Mucosa of descending colon (tissue), 3 donors: ENCODE measurements around the gene ATF6B. TPM values are rescaled to one million over a fixed set of nuclear protein-coding genes. Genes with fewer than 3 reads are reported as not detected.

ENCODE experiments used
- ATAC-seq: fragments of 200-7000 bp; cut with Tn5 transposase; one replicate; pipeline ENCODE4 v1.9.1; 2020; ENCODE audit warnings: mild to moderate bottlenecking, moderate library complexity
- DNase-seq, 3 donors: peaks; one replicate each; pipeline ENCODE4 v3.0.0-alpha.2; 2020
- H3K36me3 ChIP-seq: fragments of 200-600 bp; one replicate; pipeline ENCODE4 v1.8.0; 2021; ENCODE audit warnings: low read depth, mild to moderate bottlenecking
- H3K4me1 ChIP-seq: fragments of 200-600 bp; one replicate; pipeline ENCODE4 v1.8.0; 2021; ENCODE audit warnings: low read depth, mild to moderate bottlenecking
- H3K4me3 ChIP-seq: fragments of 200-600 bp; one replicate; pipeline ENCODE4 v1.8.0; 2021; ENCODE audit warnings: mild to moderate bottlenecking
- H3K9me3 ChIP-seq: fragments of 200-600 bp; one replicate; pipeline ENCODE4 v1.8.0; 2021; ENCODE audit warnings: mild to moderate bottlenecking
- intact Hi-C, 2 donors: fragments of 100-400 bp; cut with DNase I in 1 of 2; cut with micrococcal nuclease in 1 of 2; formaldehyde crosslinking; loops; one replicate each; pipeline versions ENCODE4 v1.11.0 to v1.11.1; 2022; cut with DNase I, micrococcal nuclease
- total RNA-seq, 3 donors: library from RNA; stranded (reverse); fragmentation: NEBNext Ultra II Directional in 2 of 3; extraction: Animal tissue kit (Norgen Biotek cat#: 25700) in 2 of 3; gene quantifications; one replicate each; pipeline versions ENCODE4 v1.2.1 to v1.2.4, GENCODE V29; 2021 to 2023
- TF ChIP-seq, protein P1 (sequence below): fragments of 200-600 bp; IDR thresholded peaks from one replicate; pipeline ENCODE4 v1.8.0; 2022; ENCODE audit warnings: antibody characterized with exemption, mild to moderate bottlenecking
- donor health status: DM: no; HTN: no; CAD: no; lungs with moderate emphysema.
- donor health status: DM: no; HTN: no; CAD: no.
- donor health status: DM: no; HTN: yes; CAD: no.

ATF6B gene
- total RNA-seq, 3 donors from 2014 or later: 79.9 to 121 (median 97.4) TPM

- TF ChIP-seq, protein P1, sequence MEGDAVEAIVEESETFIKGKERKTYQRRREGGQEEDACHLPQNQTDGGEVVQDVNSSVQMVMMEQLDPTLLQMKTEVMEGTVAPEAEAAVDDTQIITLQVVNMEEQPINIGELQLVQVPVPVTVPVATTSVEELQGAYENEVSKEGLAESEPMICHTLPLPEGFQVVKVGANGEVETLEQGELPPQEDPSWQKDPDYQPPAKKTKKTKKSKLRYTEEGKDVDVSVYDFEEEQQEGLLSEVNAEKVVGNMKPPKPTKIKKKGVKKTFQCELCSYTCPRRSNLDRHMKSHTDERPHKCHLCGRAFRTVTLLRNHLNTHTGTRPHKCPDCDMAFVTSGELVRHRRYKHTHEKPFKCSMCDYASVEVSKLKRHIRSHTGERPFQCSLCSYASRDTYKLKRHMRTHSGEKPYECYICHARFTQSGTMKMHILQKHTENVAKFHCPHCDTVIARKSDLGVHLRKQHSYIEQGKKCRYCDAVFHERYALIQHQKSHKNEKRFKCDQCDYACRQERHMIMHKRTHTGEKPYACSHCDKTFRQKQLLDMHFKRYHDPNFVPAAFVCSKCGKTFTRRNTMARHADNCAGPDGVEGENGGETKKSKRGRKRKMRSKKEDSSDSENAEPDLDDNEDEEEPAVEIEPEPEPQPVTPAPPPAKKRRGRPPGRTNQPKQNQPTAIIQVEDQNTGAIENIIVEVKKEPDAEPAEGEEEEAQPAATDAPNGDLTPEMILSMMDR: no peak
- no peaks in the 10 kb centered on the region for H3K9me3 ChIP-seq
- peak; percentile 80 for ATAC-seq
- intact Hi-C loops: no loop called here
- peaks cover 26% of the 10 kb centered on the region for H3K4me1 ChIP-seq
- DNase-seq: peak; percentile 86 to 89 (median 87)
- H3K4me3 ChIP-seq: peak within 1 kb of the TSS; percentile 42
- H3K36me3 ChIP-seq: no peaks in the 10 kb centered on the region
These were observed 25.8 kb upstream of the ATF6B start, which contains the start of gene PPT2 for GRCh38 chr6:32153564-32154513. Gene PPT2 (plus strand): TSS chr6:32154141. CDS start chr6:32154595, 454 bp downstream.

DNA sequence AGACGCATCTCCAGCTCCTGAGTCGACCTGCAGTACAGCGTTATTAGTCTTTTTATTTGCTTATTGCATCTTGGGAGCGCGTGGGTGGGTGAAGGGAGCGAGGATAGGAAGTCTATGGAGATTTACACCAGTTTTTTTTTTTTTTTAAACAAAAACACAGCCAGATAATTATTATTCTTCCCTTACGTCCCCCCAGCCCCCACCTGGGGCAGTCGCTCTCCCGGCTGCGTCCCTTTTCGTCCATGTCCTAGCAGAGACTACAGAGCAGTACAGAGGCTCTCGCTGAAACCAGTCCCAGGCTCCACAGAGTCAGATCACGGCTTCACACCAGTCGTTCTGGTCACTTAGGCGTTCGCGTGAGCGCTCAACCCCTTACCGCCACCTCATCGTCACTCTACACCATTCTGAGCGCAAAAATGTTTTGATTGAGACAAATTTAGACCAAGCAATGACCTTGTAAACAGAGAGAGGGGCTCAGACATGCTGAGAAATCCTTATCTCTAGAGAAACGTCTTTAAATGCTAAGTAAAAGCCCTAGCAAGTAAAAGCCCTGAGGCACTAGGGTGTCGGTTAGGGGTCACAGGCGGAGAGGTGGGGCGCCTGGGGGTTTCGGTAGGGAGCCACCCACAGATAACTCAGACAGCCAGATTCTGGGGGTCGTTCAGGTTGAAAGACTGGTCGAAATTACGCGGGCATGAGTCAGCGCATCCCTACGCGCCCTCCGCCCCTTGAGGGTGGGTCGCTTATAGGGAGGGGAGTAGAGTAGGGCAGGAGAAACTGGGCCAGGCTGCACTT, 24.9 kb upstream of the ATF6B start:
- intact Hi-C loops: no loop called here
- ATAC-seq: no peak
- Histone ChIP-seq H3K9me3 (no peaks in the 10 kb centered on the region), H3K36me3 (no peaks in the 10 kb centered on the region), H3K4me3 (no peak overlapping the region), H3K4me1 (peaks cover 26% of the 10 kb centered on the region)
- DNase-seq: peak; percentile 38 to 61 (median 55)
- TF ChIP-seq, protein P1: no peak

GRCh38 chr6:32151863-32152768, 24.1 kb upstream of the ATF6B start, which contains the start of gene PRRT1:
Gene PRRT1 (minus strand): TSS chr6:32151939. CDS start chr6:32151827, 112 bp downstream.
- H3K4me3 ChIP-seq: no peak within 1 kb of the TSS
- H3K4me1 ChIP-seq: peaks cover 26% of the 10 kb centered on the region
- H3K36me3 ChIP-seq: no peaks in the 10 kb centered on the region
- ATAC-seq: no peak
- TF ChIP-seq, protein P1: no peak
- intact Hi-C loops: no loop called here
- H3K9me3 ChIP-seq: no peaks in the 10 kb centered on the region
- no peak for DNase-seq

DNA sequence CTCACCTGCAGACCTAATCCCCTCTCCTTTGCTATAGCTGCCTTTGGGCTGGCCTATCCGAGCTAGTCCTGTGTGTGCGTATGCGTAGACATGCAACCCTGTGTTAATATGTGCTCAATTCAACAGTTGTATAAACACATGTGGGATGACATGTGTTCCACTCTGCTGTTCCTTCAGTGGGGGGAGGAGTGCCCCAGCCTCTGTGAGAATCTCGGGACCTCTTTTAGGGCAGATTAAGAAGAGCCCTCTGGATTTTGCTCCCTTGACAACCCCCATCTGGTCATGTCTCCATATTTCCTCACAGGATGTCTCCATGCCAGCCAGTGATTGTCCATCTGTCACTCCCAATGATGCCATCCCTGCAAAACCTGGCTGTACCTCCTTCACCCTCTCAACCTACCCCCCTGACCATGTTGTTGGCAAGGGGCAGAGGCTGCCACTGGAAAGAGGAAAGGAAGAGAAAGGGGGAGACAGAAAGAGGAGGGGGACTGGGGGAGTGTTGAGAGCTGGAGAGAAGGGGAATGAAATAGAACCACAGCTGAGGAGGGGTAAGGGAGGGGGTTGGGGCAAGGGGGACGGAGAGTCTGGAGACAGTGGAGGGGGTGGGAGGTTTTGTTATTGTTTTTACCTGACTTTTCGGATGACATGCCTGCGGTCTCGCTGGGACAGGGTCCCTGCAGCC, 23.3 kb upstream of the ATF6B start:
- TF ChIP-seq, protein P1: no peak
- Histone ChIP-seq H3K36me3 (no peaks in the 10 kb centered on the region), H3K4me1 (peaks cover 25% of the 10 kb centered on the region), H3K9me3 (no peaks in the 10 kb centered on the region), H3K4me3 (no peak overlapping the region)
- ATAC-seq (no peak), DNase-seq (no peak)
- intact Hi-C loops: no loop called here
